ENCODE measurements around the gene C2orf80.
"Not testable (repeated sequence)": the region's sequence is repeated elsewhere in the genome, so short reads cannot be mapped to it uniquely, and the experiment has no call there.

Gene C2orf80

DNA sequence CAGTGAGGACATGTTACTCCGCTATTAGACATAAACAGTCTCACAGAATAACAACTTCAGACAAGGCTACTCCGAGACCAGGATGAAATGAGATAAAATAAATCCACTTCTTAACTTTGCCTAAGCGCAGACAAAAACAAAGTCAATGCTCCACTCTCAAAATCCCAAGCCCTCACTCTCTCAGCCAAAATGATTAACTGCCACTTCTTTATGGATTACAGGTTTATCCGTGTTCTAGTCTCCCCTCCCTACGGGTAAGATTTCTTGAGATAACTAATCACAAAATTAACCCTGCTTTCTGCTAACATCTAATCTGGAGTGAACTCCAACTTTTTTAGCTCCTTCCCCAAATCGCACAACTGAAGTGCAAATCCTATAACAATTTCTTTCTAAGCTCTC lies 59.1 kb downstream of the C2orf80 start:
- no peak for DNase-seq

DNA sequence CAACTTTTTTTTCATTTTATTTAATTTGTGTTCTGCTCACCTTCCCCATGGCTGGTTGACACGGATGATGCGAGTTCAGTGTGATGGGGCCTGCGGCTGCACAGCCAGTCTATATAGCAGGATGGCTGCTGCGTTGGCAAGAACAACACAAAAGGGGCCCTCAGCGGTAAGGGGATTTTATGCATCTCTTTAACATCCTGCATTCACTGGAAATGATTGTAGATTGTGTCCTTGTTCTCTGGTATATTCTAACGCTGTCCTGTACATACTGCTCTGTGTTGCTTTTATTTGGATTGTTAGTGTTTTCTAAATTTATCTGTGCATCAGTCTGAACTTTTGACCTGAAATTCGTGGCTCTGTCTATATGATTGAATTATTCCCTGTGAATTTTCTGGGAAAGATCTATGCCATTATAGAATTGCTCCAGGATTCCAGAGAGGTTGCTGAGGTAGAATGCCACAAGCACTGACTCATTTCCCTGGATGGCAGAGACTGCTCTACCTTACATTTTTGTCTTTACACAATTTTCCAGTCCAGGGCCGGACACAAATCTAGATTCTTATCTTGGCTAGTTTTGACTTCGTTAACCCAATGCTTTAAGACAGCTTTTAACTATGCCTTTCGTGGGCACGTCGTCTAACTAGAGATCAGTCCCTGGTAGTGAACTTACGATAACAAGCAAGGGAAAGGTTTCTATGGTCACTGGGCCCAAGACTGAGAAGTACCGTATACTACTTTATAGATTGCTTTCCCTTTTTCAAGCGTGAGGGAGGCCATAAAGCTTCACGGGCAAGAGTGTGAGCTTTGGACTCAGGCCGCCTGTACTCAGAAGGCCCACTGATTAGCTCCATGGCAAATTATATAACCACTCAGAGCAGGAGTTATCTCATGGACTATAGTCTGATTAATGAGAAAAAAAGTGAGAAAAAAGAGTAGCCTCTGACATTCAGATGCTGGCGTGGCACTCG lies 59.8 kb downstream of the C2orf80 start, which contains the start of gene CRYGC:
TSS of gene CRYGC (minus strand) at position 85 of the 968 bp plus-strand sequence. CDS start at position 49, 36 bp downstream.
- DNase-seq: no peak

DNA sequence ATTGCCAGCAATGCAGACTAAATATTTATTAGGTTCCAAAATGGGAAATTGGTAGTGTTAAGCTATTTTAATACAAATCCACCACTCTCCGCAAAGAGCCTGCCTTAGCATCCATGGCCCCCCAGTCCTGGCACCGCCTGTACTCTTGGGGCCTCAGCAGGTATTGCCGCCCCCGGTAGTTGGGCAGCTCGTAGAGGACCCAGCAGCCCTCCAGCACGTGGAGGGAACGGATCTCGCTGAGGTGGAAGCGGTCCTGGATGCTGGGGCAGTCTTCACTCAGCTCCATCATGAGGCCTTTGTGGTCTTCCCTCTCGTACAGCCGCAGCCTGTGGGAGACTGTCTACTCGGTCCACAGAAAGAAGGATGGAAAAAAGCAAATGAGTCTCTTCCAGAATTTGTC lies 61.7 kb downstream of the C2orf80 start:
- no peak for DNase-seq

DNA sequence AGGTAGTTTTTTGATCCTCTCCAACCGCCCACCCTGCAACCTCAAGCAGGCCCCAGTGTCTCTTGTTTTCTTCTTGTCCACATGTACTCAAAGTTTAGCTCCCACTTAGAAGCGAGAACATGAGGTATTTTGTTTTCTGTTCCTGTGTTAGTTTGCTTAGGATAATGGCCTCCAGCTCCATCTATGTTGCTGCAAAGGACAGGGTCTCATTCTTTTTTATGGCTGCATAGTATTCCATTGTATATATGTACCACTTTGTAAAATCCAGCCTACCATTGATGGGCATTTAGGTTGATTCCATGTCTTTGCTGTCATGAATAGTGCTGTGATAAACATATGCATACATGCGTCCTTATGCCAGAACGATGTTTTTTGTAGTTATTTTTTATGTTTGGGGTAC lies 62.7 kb downstream of the C2orf80 start:
- no peak for DNase-seq

DNA sequence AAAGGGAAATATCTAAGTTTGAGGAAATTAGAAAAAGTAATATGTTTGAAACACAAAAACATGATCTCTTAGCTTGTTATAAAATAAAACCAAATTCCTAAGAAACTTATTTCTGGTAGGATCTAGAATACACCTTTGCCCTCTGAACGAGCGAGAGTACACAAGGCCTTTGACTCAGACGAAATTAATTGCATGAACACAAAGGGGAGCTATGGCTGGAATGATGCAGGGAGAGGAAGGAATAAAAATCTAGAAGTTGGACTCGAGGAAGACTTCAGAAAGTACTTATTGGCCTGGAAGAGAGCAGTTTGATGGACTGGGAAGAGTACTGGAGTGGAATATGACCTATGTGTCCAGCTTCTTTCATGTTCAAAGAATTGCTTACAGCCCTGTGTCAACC lies 64.6 kb downstream of the C2orf80 start:
- no peak for DNase-seq

DNA sequence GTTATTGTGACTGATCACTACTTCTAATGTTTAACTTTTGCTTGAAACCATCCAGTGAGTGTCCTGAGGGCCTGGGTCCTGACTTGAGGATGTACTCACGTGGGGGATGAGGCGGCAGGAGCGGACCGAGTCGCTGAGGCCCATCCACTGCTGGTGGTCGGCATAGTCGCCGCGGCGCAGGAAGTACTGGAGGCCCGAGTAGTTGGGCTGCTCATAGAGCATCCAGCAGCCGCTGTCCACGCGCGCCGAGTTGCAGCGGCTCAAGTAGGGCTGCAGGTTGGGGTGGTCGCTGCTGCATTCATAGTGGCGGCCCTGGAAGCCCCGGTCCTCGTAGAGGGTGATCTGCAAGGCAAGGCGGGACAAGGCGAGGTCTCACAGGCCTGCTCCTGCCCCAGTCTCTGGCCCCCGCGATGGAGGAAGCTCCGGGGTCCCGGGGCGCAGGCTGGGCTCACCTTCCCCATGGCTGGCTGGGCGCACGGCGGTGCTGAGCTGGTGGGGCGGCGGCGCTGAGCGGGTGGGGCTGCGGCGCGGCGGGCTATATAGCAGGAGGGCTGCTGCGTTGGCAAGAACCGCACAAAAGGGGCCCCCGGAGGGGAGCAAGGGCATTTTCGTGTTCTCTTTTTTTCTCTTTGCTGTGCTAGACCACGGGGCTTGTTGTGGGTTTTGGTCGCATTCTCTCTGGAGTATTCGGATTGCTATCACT lies 65.7 kb downstream of the C2orf80 start, which contains the start of gene CRYGD:
TSS of gene CRYGD (minus strand) at position 512 of the 703 bp plus-strand sequence. CDS start at position 461, 51 bp downstream.
- not testable (repeated sequence) for DNase-seq

DNA sequence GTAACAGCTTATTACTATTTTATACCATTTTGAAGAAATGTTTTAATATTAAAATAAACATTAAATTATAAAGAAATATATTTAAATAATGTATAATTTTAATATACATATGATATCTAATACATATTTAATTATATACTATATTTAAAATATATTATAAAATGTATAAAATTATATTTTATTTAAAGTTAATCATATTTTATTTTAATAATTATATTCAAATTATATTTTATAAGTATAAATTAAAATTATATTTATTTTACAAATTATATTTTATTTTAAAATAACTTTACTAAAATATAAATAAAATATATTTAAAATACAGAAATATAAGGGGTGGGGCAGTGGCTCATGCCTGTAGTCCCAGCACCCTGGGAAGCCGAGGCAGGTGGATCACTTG lies 67.6 kb downstream of the C2orf80 start:
- no peak for DNase-seq

DNA sequence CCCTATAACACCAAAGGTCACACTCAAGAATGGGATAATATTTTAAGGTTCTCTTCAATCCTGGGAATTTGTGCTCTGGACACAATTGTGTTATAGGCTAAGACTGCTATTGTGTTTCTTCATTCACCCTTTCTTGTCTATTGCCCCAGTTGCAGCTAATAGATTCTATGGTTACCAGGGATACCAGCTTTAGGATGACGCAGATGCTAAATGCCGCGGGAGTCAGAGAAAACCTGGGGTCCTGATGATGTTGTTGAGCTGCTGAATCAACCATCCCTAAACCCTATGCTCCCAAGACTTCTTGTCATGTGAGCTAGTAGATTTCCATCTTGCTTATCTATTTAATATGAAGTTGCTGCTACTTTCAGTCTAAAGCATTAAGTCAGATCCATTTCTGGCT lies 70.9 kb downstream of the C2orf80 start:
- no peak for DNase-seq

DNA sequence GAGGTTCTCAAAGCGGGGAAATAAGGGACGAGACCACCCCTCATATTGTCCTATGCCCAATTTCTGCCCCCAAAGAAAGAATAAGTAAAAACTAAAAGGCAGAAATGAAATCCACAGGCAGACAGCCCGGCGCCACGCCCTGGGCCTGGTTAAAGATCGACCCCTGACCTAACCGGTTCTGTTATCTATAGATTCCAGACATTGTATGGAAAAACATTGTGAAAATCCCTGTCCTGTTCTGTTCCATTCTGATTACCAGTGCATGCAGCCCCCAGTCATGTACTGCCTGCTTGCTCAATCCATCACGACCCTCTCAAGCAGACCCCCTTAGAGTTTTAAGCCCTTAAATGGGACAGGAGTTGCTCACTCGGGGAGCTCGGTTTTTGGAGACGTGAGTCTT lies 72.4 kb downstream of the C2orf80 start:
- DNase-seq: not testable (repeated sequence)
